NT2/D1 (cell line): ENCODE results near the gene EDC3.

Experiments
- DNase-seq: peaks from one replicate; pipeline ENCODE4 v3.0.0-alpha.2; 2011; ENCODE audit warnings: low read depth, low spot score
- H3K27me3 ChIP-seq: 2 replicates; pipeline ENCODE4 v1.6.0; 2011; ENCODE audit warnings: mild to moderate bottlenecking; ENCODE audit not compliant: insufficient read length, insufficient read depth
- H3K36me3 ChIP-seq: 2 replicates; pipeline ENCODE4 v1.6.1; 2011; ENCODE audit warnings: mild to moderate bottlenecking, low read length, mixed read lengths; ENCODE audit not compliant: insufficient read depth, insufficient read length
- H3K4me1 ChIP-seq: 2 replicates; pipeline ENCODE4 v1.5.1; 2011; ENCODE audit not compliant: insufficient read depth, insufficient read length
- H3K4me3 ChIP-seq: 2 replicates; pipeline ENCODE4 v1.5.1; 2011; ENCODE audit warnings: low read depth; ENCODE audit not compliant: insufficient read length
- H3K9ac ChIP-seq: 2 replicates; pipeline ENCODE4 v1.6.0; 2011; ENCODE audit warnings: low read depth; ENCODE audit not compliant: insufficient read length
- H3K9me3 ChIP-seq: 2 replicates; pipeline ENCODE4 v1.5.1; 2011; ENCODE audit warnings: mild to moderate bottlenecking, low read length; ENCODE audit not compliant: insufficient read depth
- SUZ12 ChIP-seq: IDR thresholded peaks from 2 replicates; pipeline ENCODE4 v1.6.1; 2011; ENCODE audit not compliant: insufficient read length, insufficient read depth; ENCODE audit errors: extremely low read depth
- YY1 ChIP-seq: IDR thresholded peaks from 2 replicates; pipeline ENCODE4 v1.6.1; 2011; ENCODE audit not compliant: insufficient read length, insufficient read depth
- ZNF274 ChIP-seq: IDR thresholded peaks from 2 replicates; pipeline ENCODE4 v1.6.1; 2011; ENCODE audit warnings: mild to moderate bottlenecking, low read depth, low read length

Gene EDC3

GRCh38 chr15:74723187-74723586 is 27.4 kb upstream of the EDC3 start:
- Histone ChIP-seq H3K4me1 (peaks cover 11% of the 10 kb centered on the region), H3K27me3 (peaks cover 46% of the 10 kb centered on the region), H3K9ac (no peak overlapping the region), H3K4me3 (no peak overlapping the region), H3K36me3 (no peaks in the 10 kb centered on the region), H3K9me3 (peaks cover 6% of the 10 kb centered on the region; the same call in 1 of the 2 replicates)
- TF ChIP-seq YY1, result no peak
- TF ChIP-seq ZNF274, result no peak
- no peak for TF ChIP-seq SUZ12
- DNase-seq, result no peak

- Histone ChIP-seq H3K4me1 (peaks cover 11% of the 10 kb centered on the region), H3K27me3 (peaks cover 43% of the 10 kb centered on the region), H3K9ac (no peak overlapping the region), H3K4me3 (no peak overlapping the region), H3K9me3 (no peaks in the 10 kb centered on the region; the same call in 1 of the 2 replicates), H3K36me3 (no peaks in the 10 kb centered on the region)
- no peak for DNase-seq
- no peak for TF ChIP-seq YY1
- TF ChIP-seq SUZ12, result no peak
- TF ChIP-seq ZNF274, result no peak
Observed at GRCh38 chr15:74722591-74722990, 26.8 kb upstream of the EDC3 start.

DNA sequence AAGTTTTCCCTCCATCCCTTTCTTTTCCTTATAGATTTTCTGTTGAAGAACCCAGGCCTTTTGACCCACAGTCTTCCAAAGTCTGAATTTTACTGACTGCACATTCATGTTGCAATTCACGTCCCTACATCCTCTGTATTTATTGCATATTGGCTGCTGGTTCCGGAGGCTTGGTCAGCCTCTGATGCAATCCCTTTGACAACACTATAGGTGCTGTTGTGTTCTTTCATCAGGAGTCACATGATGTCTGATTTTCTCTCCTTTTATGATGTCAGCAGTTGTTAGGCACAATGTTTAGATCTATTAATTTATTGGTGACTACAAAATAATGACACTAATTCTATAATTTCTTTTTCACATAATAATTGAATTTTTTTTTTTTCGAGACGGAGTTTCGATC is 20.8 kb upstream of the EDC3 start:
- Histone ChIP-seq H3K9me3 (no peaks in the 10 kb centered on the region; the same call in 1 of the 2 replicates), H3K36me3 (no peaks in the 10 kb centered on the region), H3K27me3 (peaks cover 4% of the 10 kb centered on the region), H3K9ac (no peak overlapping the region), H3K4me3 (no peak overlapping the region), H3K4me1 (no peaks in the 10 kb centered on the region)
- DNase-seq, result no peak
- TF ChIP-seq ZNF274 (no peak), SUZ12 (no peak), YY1 (no peak)

DNA sequence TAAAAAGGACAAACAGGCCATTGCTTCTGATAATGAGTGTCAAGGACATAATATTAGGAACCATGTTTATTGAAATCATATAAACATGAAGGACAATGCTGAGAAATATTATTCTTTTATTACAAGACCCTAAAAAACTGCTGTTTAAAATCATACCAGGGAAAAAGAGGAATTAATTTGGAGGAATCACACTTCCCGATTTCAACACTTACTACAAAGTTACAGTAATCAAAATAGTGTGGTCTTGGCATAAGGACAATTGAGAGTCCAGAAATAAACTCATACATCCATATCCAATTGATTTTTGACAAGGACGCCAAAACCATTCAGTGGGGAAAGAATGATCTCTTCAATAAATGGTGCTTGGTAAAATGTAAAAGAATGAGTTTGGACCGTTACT is 16.5 kb upstream of the EDC3 start:
- no peak for DNase-seq
- H3K36me3 ChIP-seq, result no peaks in the 10 kb centered on the region
- H3K4me1 ChIP-seq, result no peaks in the 10 kb centered on the region
- no peak overlapping the region for H3K4me3 ChIP-seq
- TF ChIP-seq ZNF274 (no peak), YY1 (no peak), SUZ12 (no peak)
- H3K9ac ChIP-seq, result no peak overlapping the region
- peaks cover 13% of the 10 kb centered on the region for H3K27me3 ChIP-seq
- H3K9me3 ChIP-seq, result no peaks in the 10 kb centered on the region; the same call in 1 of the 2 replicates

GRCh38 chr15:74710319-74711094 is 14.7 kb upstream of the EDC3 start:
- H3K4me3 ChIP-seq, result no peak overlapping the region
- H3K9me3 ChIP-seq, result no peaks in the 10 kb centered on the region; the same call in 1 of the 2 replicates
- TF ChIP-seq ZNF274 (no peak), SUZ12 (no peak), YY1 (no peak)
- DNase-seq, result no peak
- H3K36me3 ChIP-seq, result no peaks in the 10 kb centered on the region
- no peak overlapping the region for H3K9ac ChIP-seq
- H3K27me3 ChIP-seq, result peaks cover 13% of the 10 kb centered on the region
- H3K4me1 ChIP-seq, result no peaks in the 10 kb centered on the region

DNA sequence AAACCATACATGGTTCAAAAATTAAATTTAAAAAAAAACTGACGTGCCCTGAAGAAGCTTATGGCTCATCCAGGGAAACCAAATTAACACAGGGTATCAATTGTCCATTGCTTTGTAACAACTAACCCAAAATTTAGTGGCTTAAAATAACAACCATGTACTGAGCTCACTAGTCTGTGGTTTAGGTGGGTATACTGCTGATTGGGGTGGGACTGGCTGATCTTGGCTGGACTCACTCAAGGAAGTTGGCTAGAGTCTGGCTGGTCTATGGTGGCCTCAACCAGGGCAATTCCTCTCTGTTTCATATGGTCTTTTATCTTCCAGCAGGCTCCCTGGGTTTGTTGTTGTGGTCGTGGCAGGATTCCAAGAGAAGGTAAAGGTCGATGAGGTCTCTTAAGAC is 14.1 kb upstream of the EDC3 start:
- H3K4me1 ChIP-seq, result no peaks in the 10 kb centered on the region
- TF ChIP-seq ZNF274 (no peak), YY1 (no peak), SUZ12 (no peak)
- H3K36me3 ChIP-seq, result no peaks in the 10 kb centered on the region
- no peaks in the 10 kb centered on the region; the same call in 1 of the 2 replicates for H3K9me3 ChIP-seq
- peaks cover 13% of the 10 kb centered on the region for H3K27me3 ChIP-seq
- H3K4me3 ChIP-seq, result no peak overlapping the region
- H3K9ac ChIP-seq, result no peak overlapping the region
- no peak for DNase-seq

- Histone ChIP-seq H3K27me3 (peaks cover 15% of the 10 kb centered on the region), H3K4me1 (no peaks in the 10 kb centered on the region), H3K9ac (no peak overlapping the region), H3K4me3 (no peak overlapping the region), H3K9me3 (no peaks in the 10 kb centered on the region), H3K36me3 (no peaks in the 10 kb centered on the region)
- TF ChIP-seq ZNF274 (no peak), SUZ12 (no peak), YY1 (no peak)
- DNase-seq, result no peak
Observed at GRCh38 chr15:74709011-74709410, 13.2 kb upstream of the EDC3 start.
